Lower leg skin (tissue), 3 donors: ENCODE measurements around the gene MKNK1.

Source experiments
- POLR2A ChIP-seq, 2 donors: fragments of 450-650 bp; IDR thresholded peaks; one replicate each; pipeline ENCODE4 v1.6.1; 2016 to 2017; ENCODE audit warnings: antibody characterized with exemption in 2 of 2, mild to moderate bottlenecking in 1 of 2, moderate library complexity in 1 of 2
- TF ChIP-seq, protein P1 (sequence below), 3 donors: fragments of 450-650 bp; IDR thresholded peaks; one replicate each; pipeline ENCODE4 v1.5.1; 2016; ENCODE audit warnings: antibody characterized with exemption in 3 of 3, mild to moderate bottlenecking in 3 of 3, moderate library complexity in 2 of 3

DNA sequence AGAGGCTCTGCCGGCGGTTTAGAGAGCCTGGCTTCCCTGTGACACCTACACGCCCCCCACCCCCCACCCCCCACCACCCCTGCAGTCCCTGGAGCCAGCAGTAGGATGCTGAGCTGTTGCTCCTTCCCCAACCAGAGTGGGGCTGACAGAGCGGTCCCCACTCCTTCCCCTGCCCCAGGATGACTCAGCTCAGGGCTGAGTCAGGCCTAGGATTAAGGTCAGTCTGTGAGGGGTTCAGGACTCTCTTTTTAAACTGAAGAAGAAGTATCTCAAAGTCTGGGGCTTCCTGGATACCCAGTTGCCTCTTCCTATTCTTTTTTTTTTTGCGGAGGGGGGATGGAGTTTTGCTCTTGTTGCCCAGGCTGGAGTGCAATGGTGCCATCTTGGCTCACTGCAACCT, 95.3 kb downstream of the MKNK1 start:
- TF ChIP-seq, protein P1, sequence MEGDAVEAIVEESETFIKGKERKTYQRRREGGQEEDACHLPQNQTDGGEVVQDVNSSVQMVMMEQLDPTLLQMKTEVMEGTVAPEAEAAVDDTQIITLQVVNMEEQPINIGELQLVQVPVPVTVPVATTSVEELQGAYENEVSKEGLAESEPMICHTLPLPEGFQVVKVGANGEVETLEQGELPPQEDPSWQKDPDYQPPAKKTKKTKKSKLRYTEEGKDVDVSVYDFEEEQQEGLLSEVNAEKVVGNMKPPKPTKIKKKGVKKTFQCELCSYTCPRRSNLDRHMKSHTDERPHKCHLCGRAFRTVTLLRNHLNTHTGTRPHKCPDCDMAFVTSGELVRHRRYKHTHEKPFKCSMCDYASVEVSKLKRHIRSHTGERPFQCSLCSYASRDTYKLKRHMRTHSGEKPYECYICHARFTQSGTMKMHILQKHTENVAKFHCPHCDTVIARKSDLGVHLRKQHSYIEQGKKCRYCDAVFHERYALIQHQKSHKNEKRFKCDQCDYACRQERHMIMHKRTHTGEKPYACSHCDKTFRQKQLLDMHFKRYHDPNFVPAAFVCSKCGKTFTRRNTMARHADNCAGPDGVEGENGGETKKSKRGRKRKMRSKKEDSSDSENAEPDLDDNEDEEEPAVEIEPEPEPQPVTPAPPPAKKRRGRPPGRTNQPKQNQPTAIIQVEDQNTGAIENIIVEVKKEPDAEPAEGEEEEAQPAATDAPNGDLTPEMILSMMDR (IDR thresholded peaks at IDR 0.05): no peak
- no peak for TF ChIP-seq POLR2A (IDR thresholded peaks at IDR 0.05)
